Upper lobe of left lung (tissue), 6 donors: Measurements from ENCODE around the gene XBP1. TPM values are rescaled to one million over a fixed set of nuclear protein-coding genes. Genes with fewer than 3 reads are reported as not detected.

Source experiments
- ATAC-seq, 2 donors: fragments of 200-7000 bp; cut with Tn5 transposase; one replicate each; pipeline ENCODE4 v1.9.1; 2022; ENCODE audit warnings: mild to moderate bottlenecking in 2 of 2, moderate library complexity in 2 of 2; ENCODE audit not compliant: low FRiP score in 2 of 2
- DNase-seq, 2 donors: peaks; one replicate each; pipeline ENCODE4 v3.0.0-alpha.2; 2019 to 2020
- H3K27ac ChIP-seq, 4 donors: fragments of 200-600 bp; sonication (generic); one replicate each; pipeline ENCODE4 v1.5.1; 2016 to 2019
- H3K27me3 ChIP-seq, 4 donors: fragments of 200-600 bp; sonication (generic); one replicate each; pipeline ENCODE4 v1.5.1; 2017 to 2019
- H3K36me3 ChIP-seq, 4 donors: fragments of 200-600 bp; sonication (generic); one replicate each; pipeline ENCODE4 v1.5.1; 2016 to 2019
- H3K4me1 ChIP-seq, 4 donors: fragments of 200-600 bp; sonication (generic); one replicate each; pipeline ENCODE4 v1.5.1; 2018 to 2019
- H3K4me3 ChIP-seq, 4 donors: fragments of 200-600 bp; sonication (generic); one replicate each; pipeline ENCODE4 v1.5.1; 2017 to 2019; ENCODE audit warnings: mild to moderate bottlenecking in 2 of 4, moderate library complexity in 1 of 4
- H3K9me3 ChIP-seq, 4 donors: fragments of 200-600 bp; sonication (generic); one replicate each; pipeline ENCODE4 v1.5.1; 2018 to 2019
- CTCF ChIP-seq, 6 experiments: fragments of 450-650 bp in 4 of 6; fragments of 200-600 bp in 2 of 6; sonication (generic) in 2 of 6; IDR thresholded peaks; one replicate each; pipeline ENCODE4 v1.5.1; 2016 to 2019; ENCODE audit warnings: antibody characterized with exemption in 6 of 6
- EP300 ChIP-seq, 4 donors: sonication (generic); formaldehyde crosslinking; IDR thresholded peaks; one replicate each; pipeline ENCODE4 v1.5.1; 2017; ENCODE audit warnings: antibody characterized with exemption in 4 of 4, control low read depth in 2 of 4
- POLR2A ChIP-seq, 4 donors: fragments of 450-650 bp; IDR thresholded peaks; one replicate each; pipeline ENCODE4 v1.5.1; 2016 to 2017; ENCODE audit warnings: antibody characterized with exemption in 4 of 4, mild to moderate bottlenecking in 2 of 4
- POLR2AphosphoS5 ChIP-seq, 2 donors: sonication (generic); formaldehyde crosslinking; IDR thresholded peaks; one replicate each; pipeline ENCODE4 v1.5.1; 2017; ENCODE audit warnings: antibody characterized with exemption in 2 of 2
- WGBS, 2 donors: methylation state at CpG; one replicate each; pipeline ENCODE4 v1.1.5; 2017 to 2018; 5-methylcytosine and 5-hydroxymethylcytosine counted together
- total RNA-seq, 6 donors: library from RNA; depleted of rRNA in 4 of 6; stranded (reverse); fragments of >200 nt in 4 of 6; gene quantifications; one replicate each; pipeline versions ENCODE4 v1.1.0 to v1.2.1, GENCODE V29; 2016 to 2021
- donor health status: DM: no; HTN: no; CAD: no; lungs with moderate emphysema.
- donor health status: DM: no; HTN: yes; CAD: no; lungs with severe emphysema.

Gene XBP1
- total RNA-seq, 6 donors from 2014 or later, result 208 to 377 (median 279) TPM

GRCh38 chr22:28795932-28796856 lies 4.2 kb downstream of the XBP1 start:
- H3K9me3 ChIP-seq, result no peaks in the 10 kb centered on the region
- peaks cover 37 to 73% (median 46%) of the 10 kb centered on the region in 4 donors for H3K36me3 ChIP-seq
- 67 to 68% methylated on average over 5 of the region's 5 CpGs for WGBS, 2 donors
- no peak for DNase-seq
- ATAC-seq, result no peak
- TF ChIP-seq EP300 (IDR thresholded peaks at IDR 0.05) (no peak), CTCF (IDR thresholded peaks at IDR 0.05) (no peak), POLR2A (IDR thresholded peaks at IDR 0.05) (no peak), POLR2AphosphoS5 (IDR thresholded peaks at IDR 0.05) (no peak)
- peaks cover 44 to 60% (median 51%) of the 10 kb centered on the region in 4 donors for H3K4me1 ChIP-seq
- H3K27me3 ChIP-seq, result no peaks in the 10 kb centered on the region
- peak overlapping the region in 3 of 4 donors; percentile 8 to 98 (median 25) for H3K27ac ChIP-seq
- H3K4me3 ChIP-seq, result peak overlapping the region in 1 of 4 donors; percentile 74

GRCh38 chr22:28795071-28795693 lies 5.2 kb downstream of the XBP1 start:
- WGBS, 2 donors, result 74 to 83% methylated on average over 6 of the region's 6 CpGs
- no peaks in the 10 kb centered on the region for H3K27me3 ChIP-seq
- no peak overlapping the region for H3K4me3 ChIP-seq
- DNase-seq, result no peak
- H3K27ac ChIP-seq, result peak overlapping the region in 2 of 4 donors; percentile 51 to 98
- ATAC-seq, result no peak
- no peaks in the 10 kb centered on the region for H3K9me3 ChIP-seq
- H3K4me1 ChIP-seq, result peaks cover 42 to 61% (median 51%) of the 10 kb centered on the region in 4 donors
- H3K36me3 ChIP-seq, result peaks cover 38 to 74% (median 46%) of the 10 kb centered on the region in 4 donors
- TF ChIP-seq POLR2AphosphoS5 (IDR thresholded peaks at IDR 0.05) (no peak), EP300 (IDR thresholded peaks at IDR 0.05) (no peak), CTCF (IDR thresholded peaks at IDR 0.05) (no peak), POLR2A (IDR thresholded peaks at IDR 0.05) (no peak)

GRCh38 chr22:28793976-28794584 lies 6.3 kb downstream of the XBP1 start:
- peak in 1 of 4 donors; percentile 26 for TF ChIP-seq POLR2A (IDR thresholded peaks at IDR 0.05)
- TF ChIP-seq CTCF (IDR thresholded peaks at IDR 0.05), result no peak
- Histone ChIP-seq H3K9me3 (no peaks in the 10 kb centered on the region), H3K27ac (no peak overlapping the region), H3K4me1 (peaks cover 40 to 61% (median 51%) of the 10 kb centered on the region in 4 donors), H3K36me3 (peaks cover 38 to 85% (median 49%) of the 10 kb centered on the region in 4 donors), H3K4me3 (no peak overlapping the region), H3K27me3 (no peaks in the 10 kb centered on the region)
- DNase-seq, result no peak
- 70 to 78% methylated on average over 4 of the region's 4 CpGs for WGBS, 2 donors
- ATAC-seq, result no peak

GRCh38 chr22:28792491-28793383 lies 7.6 kb downstream of the XBP1 start:
- DNase-seq (no peak), ATAC-seq (no peak)
- Histone ChIP-seq H3K4me3 (no peak overlapping the region), H3K4me1 (peaks cover 27 to 48% (median 42%) of the 10 kb centered on the region in 4 donors), H3K27me3 (no peaks in the 10 kb centered on the region), H3K9me3 (no peaks in the 10 kb centered on the region), H3K27ac (peak overlapping the region in 1 of 4 donors; percentile 13), H3K36me3 (peaks cover 36 to 83% (median 45%) of the 10 kb centered on the region in 4 donors)
- WGBS, 2 donors, result 81 to 85% methylated on average over 15 of the region's 15 CpGs
- no peak for TF ChIP-seq CTCF (IDR thresholded peaks at IDR 0.05)
- TF ChIP-seq POLR2A (IDR thresholded peaks at IDR 0.05), result no peak
- no peak for TF ChIP-seq POLR2AphosphoS5 (IDR thresholded peaks at IDR 0.05)
- no peak for TF ChIP-seq EP300 (IDR thresholded peaks at IDR 0.05)
